HG03196 (cell line): ENCODE data around the gene MOG.

Source experiments
- ATAC-seq: cut with Tn5 transposase; IDR thresholded peaks from one replicate; pipeline ENCODE4 v1.9.1; 2021; ENCODE audit not compliant: unreplicated experiment

MOG gene

GRCh38 chr6:29656798-29657197 lies at the start of gene MOG:
TSS of gene MOG (plus strand) at chr6:29657092. CDS start at chr6:29657210, 118 bp downstream.
- ATAC-seq, result no peak

DNA sequence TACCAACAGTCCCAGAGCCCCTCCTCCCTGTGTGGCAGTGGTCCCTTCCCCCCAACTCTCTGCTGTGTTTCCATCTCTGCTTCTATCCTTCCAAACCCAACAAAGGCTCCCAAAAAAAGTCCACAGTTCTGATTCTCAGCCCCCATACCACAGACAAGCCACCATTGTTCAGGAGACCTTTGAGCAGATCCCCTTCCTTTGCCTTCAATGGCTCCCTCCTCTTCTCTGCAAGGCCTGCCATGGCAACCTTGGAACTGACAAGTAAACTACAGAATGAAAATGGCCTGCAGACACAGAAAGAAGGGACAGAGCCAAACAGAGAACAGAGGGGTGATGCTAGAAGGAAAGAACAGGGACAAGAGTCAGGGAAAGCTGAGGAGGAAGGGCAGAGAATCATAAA lies 48.8 kb upstream of the MOG start:
- ATAC-seq, result no peak

- ATAC-seq, result no peak
Observed at GRCh38 chr6:29610540-29610939, 46.4 kb upstream of the MOG start.

- no peak for ATAC-seq
Observed at GRCh38 chr6:29611426-29611825, 45.5 kb upstream of the MOG start.

- no peak for ATAC-seq
Observed at GRCh38 chr6:29617782-29618554, 38.9 kb upstream of the MOG start.

GRCh38 chr6:29619578-29620160 lies 37.2 kb upstream of the MOG start:
- ATAC-seq, result no peak

GRCh38 chr6:29620630-29621029 lies 36.3 kb upstream of the MOG start:
- ATAC-seq, result no peak

DNA sequence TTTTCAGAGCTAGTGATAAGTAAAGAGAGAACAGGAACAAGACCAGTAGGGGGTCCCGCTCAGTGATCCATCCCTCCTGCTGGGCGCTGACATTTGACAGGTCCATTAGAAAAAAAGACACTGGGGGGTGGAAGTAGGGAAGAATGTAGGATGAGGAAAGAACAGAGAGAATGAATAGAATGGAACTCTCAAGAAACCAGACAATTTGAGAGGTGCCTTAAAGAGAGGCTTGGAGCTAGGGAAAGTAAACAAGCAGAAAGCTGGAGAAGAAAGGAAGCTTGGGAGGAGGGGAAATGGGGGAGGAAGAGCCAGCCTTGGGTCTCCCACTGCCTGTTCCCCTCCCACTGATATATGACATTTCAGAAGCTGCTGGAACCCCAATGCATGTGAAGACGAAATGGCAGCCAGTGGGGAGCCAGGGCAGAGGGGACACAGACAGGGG lies 32.4 kb upstream of the MOG start:
- ATAC-seq, result no peak

GRCh38 chr6:29625337-29625930 lies 31.5 kb upstream of the MOG start:
- no peak for ATAC-seq

DNA sequence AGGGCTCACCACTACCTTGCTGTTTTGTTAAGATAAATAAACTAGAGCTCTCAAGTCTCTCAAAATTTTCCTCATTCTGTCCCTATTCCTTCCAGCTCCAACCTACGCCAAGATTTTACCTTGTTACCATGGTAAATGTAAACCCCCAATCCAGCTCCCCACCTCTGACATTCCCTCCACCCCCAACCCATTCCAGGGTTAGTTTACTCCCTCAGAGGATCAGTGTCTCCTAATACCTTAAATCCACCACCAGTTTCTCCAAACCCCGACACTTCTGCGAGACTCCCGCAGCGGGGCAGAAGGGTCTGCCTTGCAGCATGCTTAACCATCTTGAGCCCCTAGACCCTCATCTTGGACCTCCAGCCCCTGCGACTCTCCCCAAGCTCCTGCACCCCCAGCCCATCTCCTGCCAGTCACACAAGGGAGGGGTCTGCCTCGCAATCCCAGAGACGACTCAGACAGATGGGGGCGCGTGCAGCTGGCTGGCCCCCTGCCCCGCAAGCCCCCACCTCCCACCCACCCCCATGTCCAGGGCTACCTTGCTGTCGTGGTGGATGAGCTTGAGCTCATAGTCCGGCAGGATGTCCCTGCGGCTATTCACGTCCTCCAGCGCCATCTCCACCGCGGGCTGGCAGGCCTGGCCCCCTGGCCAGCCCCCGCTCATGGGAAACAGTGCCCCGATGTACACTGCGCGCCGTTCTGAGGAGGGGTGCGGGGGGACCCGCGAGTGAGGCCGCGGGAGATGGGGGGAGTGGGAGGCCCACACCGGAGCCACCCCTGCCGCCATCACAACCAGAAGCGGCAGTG lies 29.7 kb upstream of the MOG start:
- no peak for ATAC-seq

- ATAC-seq, result no peak
Observed at GRCh38 chr6:29627755-29628418, 29.0 kb upstream of the MOG start.

DNA sequence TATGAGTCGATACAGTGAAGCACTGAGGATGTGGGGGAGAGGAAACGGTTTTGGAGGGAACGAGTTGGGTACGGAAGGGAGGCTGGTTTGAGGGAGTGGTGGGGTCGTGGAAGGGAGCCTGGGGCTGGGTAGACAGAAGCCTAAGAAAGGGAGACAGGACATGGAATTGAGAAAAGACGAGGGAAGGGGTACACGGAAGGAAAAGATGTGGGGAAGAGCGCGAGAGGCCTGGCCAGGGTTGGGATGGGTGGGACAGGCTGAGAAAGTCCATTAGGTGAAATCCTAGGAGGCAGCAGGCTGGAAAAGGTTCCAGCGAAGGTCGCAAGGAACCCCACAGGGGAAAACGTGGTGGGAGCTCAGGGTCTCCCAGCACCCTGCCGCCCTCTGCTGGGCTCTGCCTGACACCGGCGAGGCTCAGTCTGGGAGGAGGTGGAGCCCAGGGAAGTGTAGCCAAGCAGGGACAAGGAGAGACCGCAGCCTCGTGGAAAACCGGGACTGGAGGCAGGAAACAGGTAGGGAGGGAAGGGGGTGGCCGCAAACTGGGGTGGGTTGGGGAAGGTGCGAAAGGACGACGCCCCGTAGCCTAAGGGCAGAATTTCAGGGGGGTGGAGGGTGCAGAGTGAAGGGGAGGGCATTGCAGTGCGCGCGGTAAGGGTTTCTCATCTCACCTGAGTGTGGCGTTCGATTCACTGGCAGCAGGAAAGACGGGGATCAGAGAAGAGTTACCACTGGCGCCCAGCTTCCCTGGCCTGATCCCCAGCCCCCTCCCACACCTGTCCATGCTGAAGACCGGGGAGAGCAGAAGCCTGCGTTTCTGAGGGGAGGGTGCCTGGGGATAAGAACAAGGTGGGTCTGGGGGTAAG lies 28.2 kb upstream of the MOG start:
- no peak for ATAC-seq

DNA sequence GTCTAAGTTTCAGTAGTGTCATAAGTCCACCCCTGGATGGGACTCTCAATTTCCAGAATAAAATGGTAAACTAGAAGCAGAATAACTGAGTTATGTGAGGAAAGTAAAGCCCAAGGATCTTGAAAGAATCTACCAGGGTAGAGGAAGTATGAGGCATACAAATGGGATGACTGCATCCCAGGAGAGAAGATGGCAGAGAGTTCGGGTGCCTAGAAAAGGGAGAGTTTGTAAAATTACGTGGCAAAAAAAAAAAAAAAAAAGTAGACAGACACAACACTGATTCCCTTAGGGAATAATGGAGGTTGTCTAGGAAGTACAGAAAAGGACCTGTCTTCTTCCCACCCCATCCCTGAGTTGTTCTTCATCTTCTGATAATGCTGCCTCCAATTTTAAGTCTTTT lies 27.3 kb upstream of the MOG start:
- ATAC-seq, result no peak

- ATAC-seq, result no peak
Observed at GRCh38 chr6:29630315-29630714, 26.6 kb upstream of the MOG start.

- no peak for ATAC-seq
Observed at GRCh38 chr6:29631209-29631810, 25.6 kb upstream of the MOG start.

- ATAC-seq, result peak; percentile 29
Observed at GRCh38 chr6:29631860-29632731, 24.8 kb upstream of the MOG start.

DNA sequence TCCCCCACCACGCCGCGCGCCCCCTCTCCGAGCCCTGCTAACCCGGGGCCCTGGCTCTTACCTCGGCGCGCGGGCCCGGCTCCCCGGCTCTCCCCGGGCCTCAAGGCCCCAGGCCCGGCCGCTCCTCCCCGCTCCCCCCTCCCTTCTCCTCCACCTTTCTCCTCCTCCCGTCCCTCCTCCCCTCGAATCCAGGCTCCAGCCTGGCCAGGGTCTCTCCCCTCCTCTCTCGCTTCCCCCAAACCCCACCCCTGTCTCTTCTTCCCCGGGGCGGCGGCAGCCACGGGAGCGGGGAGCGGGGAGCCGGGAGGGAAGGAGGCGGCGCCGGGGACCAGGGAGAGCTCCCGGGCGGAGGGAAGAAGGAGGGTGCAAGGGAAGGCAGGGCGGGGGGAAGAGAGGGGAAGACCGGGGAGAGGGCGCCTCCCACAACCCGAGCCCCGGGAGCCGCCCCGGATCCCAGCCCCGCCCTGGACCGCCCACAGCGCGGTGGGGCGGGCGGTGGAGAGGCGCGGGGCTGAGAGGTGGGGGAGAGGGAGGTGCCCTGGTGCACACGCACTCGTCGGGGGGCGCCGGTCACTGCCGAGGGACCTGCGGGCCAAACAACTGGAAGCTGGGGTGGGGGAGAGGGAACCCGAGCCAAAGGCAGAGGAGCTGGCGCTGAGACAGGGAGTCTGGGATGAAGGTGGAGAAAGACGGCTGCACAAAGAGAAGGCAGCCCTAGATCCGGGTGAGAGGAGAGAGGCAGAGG lies 23.9 kb upstream of the MOG start, which contains the start of gene GABBR1:
GABBR1 (minus strand) TSS at position 395 of the 745 bp plus-strand sequence. CDS start 798 bp downstream, outside the sequence.
- peak; percentile 65 for ATAC-seq

DNA sequence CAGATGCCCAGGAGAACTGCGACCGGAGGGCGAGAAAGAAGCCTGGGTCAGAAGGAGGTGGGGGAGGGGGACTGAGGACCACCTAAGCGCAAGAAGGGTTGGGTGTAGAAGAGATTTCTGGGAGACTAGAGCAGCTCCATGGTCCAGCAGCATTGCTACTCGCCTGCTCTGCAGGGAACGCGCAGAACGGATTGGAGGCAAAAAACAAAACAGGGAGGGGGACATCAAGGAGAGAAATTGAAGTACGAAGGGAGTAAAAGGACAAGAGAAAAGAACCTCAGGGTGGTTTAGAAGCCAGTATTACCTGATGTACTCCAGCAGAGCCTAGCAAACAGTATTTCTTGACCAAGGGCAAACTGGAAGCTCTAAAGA lies 23.4 kb upstream of the MOG start:
- ATAC-seq, result no peak
